Activated T-helper 1 cell treated with anti-CD3 and anti-CD28 coated beads, Interleukin-12 subunit alpha, Interleukin-12 subunit beta, Interleukin-2, Interleukin-4 antibody, amounts not matched to agents 30 ng/mL and 10 ng/mL and 1 ng/mL, durations not matched to agents 14 hours and 24 hours and 36 hours (primary cell): ENCODE results near the gene CDC7. TPM values are rescaled to one million over a fixed set of nuclear protein-coding genes. Genes with fewer than 3 reads are reported as not detected.

Source experiments
- DNase-seq: peaks from one replicate; pipeline ENCODE4 v3.0.0; 2021; ENCODE audit warnings: low spot score
- H3K27ac Mint-ChIP-seq: one replicate; pipeline ENCODE4 v1.8.0; 2021; ENCODE audit warnings: mild to moderate bottlenecking, mixed read lengths
- H3K27me3 Mint-ChIP-seq: one replicate; pipeline ENCODE4 v1.8.0; 2022; ENCODE audit warnings: mild to moderate bottlenecking, moderate library complexity, mixed read lengths; ENCODE audit not compliant: insufficient read depth
- H3K36me3 Mint-ChIP-seq: one replicate; pipeline ENCODE4 v1.8.0; 2021; ENCODE audit warnings: low read depth, mixed read lengths
- H3K4me1 Mint-ChIP-seq: one replicate; pipeline ENCODE4 v1.8.0; 2021; ENCODE audit warnings: low read depth, mixed read lengths
- H3K4me3 Mint-ChIP-seq: one replicate; pipeline ENCODE4 v1.8.0; 2021; ENCODE audit warnings: mild to moderate bottlenecking, moderate library complexity, mixed read lengths
- H3K9me3 Mint-ChIP-seq: one replicate; pipeline ENCODE4 v1.8.0; 2021; ENCODE audit warnings: mixed read lengths
- intact Hi-C: fragments of 100-400 bp; cut with micrococcal nuclease; formaldehyde crosslinking; loops from one replicate; pipeline ENCODE4 v1.15.1; 2024
- total RNA-seq: library from RNA; stranded (reverse); gene quantifications from 2 replicates; pipeline ENCODE4 v1.2.3, GENCODE V29; 2022

Gene CDC7
- total RNA-seq, 1 donor from 2014 or later: 23.1 TPM

DNA sequence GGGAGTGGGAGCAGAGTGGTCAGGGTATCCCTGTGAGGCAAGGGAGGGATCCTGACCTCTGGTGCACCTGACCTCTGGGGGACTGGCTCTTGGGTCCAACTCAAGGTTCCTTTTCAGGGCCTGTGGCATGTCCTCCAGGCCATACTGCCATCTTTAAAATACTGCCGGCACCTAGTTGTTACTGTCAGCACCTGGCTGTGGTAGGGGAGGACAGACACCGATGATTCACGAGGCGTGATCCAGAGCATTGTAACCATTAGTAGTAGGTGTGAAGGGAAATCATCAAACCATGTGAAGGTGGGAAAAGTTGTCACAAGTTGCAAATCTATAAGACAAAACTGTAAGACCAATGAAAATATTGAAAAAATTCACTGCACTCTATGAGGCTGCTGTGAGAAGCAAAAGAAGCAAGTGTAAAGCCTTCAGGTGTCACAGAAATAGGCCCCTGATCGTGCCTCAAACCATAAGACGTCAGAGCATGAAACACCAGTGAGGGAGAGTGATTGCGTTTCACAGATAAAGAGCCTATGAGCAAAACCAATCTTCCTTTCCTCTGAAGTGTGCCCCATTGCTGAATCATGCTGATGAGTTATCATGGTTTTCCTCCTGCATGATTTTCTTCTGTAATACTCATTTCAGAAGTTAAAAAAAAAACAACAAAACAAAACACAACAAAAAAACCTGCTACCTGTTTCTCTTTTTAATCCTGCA is 55.3 kb downstream of the CDC7 start:
- H3K4me1 Mint-ChIP-seq: peaks cover 90% of the 10 kb centered on the region
- peaks cover 3% of the 10 kb centered on the region for H3K9me3 Mint-ChIP-seq
- no peaks in the 10 kb centered on the region for H3K27me3 Mint-ChIP-seq
- H3K36me3 Mint-ChIP-seq: peaks cover 8% of the 10 kb centered on the region
- DNase-seq: peak; percentile 79
- peak overlapping the region; percentile 83 for H3K27ac Mint-ChIP-seq
- peak overlapping the region; percentile 67 for H3K4me3 Mint-ChIP-seq
- intact Hi-C loops: loop anchor here (1.0 to 10.0 kb wide), 17 partner anchors 13 to 1031 kb away; partner anchors contain the start of genes CDC7 and GFI1

DNA sequence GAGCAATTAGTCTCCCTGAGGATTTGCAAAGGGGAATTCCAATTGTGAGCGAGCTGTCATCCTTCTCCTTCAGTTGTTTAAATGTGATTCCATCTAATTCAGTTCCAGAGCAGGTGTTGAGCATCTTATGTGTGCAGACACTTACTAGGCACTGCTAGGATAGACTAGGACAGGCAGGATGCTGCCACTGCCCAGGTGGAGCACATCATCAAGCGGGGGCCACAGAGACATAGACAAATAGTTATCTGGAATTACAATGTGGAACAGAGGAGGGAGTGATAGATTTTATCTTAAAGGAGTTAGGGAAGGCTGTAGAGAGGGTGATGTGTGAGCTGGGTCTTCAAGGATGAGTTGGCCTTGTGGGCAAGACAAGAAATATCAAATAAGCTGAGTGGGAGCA is 55.9 kb downstream of the CDC7 start:
- DNase-seq: peak; percentile 24
- no peaks in the 10 kb centered on the region for H3K9me3 Mint-ChIP-seq
- H3K27me3 Mint-ChIP-seq: no peaks in the 10 kb centered on the region
- peaks cover 89% of the 10 kb centered on the region for H3K4me1 Mint-ChIP-seq
- intact Hi-C loops: loop anchor here (1.0 to 10.0 kb wide), 17 partner anchors 13 to 1030 kb away; partner anchors contain the start of genes CDC7 and GFI1
- peak overlapping the region; percentile 67 for H3K4me3 Mint-ChIP-seq
- peak overlapping the region; percentile 83 for H3K27ac Mint-ChIP-seq
- peaks cover 8% of the 10 kb centered on the region for H3K36me3 Mint-ChIP-seq

DNA sequence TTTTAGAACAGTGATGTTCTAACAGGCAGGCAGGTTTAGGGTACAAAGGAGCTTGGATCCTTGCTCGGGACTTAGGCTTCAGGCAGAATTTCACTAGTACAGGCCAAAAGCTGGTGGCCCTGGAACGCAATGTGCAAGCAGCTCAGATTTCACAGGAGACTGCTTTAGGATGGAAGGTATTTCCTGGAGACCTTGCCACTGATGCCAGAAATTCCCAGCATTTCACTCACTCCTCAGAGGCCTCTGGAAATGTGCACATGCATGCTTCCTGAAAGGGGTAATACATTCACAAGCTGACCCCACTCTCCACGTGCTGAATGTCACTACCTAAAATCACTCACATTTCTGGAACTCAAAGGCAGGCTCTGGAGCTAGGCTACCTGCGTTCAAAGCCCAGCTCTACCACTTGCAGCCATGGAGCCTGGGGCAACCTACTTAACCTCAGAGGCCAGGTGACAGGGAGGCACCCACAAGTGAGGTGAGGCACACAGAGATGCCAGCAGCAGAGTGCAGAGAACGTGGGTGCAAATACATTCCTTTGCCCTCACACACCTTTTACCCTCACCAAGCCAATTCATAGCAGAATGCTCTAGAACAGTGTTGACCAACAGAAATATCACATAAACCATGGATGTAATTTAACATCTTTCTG is 56.5 kb downstream of the CDC7 start:
- Mint-ChIP-seq H3K9me3 (no peaks in the 10 kb centered on the region), H3K4me3 (peak overlapping the region; percentile 67)

DNA sequence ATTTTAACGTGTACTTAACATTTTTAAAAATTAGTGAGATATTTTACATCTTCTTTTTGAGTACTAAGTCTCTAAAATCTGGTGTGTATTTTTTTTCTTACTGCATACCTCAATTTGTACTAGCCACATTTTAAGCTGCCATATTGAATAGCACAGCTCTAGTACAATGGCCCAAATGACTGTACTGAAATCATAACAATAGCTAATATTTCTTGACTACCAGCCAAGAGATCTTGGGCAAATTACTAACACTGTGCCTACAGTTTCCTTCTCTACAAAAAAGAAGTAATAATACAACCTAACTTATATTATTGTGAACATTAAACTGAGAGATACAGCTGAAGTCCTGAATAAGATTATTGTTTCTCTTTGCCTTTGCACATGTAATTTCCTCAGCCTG is 57.2 kb downstream of the CDC7 start:
- intact Hi-C loops: loop anchor here (2.0 to 10.0 kb wide), 8 partner anchors 45 to 1029 kb away; partner anchors contain the start of genes CDC7 and GFI1
- H3K9me3 Mint-ChIP-seq: no peaks in the 10 kb centered on the region
- no peak overlapping the region for H3K27ac Mint-ChIP-seq
- H3K4me3 Mint-ChIP-seq: no peak overlapping the region
- no peaks in the 10 kb centered on the region for H3K27me3 Mint-ChIP-seq
- DNase-seq: no peak
- peaks cover 6% of the 10 kb centered on the region for H3K36me3 Mint-ChIP-seq
- H3K4me1 Mint-ChIP-seq: peaks cover 84% of the 10 kb centered on the region

More for the DNA sequence above, 56.5 kb downstream of the CDC7 start:
- Mint-ChIP-seq H3K27me3 (no peaks in the 10 kb centered on the region), H3K27ac (peak overlapping the region; percentile 83), H3K36me3 (peaks cover 8% of the 10 kb centered on the region), H3K4me1 (peaks cover 89% of the 10 kb centered on the region)
- no peak for DNase-seq
- intact Hi-C loops: loop anchor here (2.0 to 10.0 kb wide), 8 partner anchors 44 to 1030 kb away; partner anchors contain the start of genes CDC7 and GFI1

DNA sequence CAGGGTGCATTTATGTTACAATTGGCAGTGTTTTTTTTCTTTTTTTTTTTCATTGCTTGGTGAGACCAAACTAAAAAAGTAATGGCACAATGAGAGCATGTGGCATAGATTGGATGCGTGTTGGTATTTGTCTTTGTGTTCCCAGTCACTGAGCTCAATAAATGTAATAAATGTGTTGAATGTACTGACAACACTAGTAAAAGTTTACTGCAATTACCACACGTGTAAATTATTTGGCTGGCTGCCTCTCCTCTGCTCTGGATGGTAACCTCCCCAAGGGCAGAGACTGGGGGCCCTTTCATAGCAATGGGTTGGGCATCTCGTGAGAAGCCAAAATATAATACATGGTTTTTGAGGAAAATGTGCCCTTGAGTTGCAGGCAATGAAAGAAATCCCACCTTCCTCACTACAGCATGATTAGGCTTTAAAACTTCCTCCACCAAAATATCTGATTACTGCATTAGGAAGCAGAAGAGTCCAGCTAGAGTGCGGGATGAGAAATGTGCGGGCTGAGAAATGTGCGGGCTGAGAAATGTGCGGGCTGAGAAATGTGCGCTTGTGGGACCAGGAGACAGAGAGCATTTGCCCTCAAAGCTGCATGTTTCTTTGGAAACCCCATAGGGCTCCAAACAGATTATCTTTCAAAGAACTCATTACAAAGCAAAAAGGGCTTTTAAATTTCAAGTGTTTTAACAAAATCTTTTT is 58.5 kb downstream of the CDC7 start:
- intact Hi-C loops: loop anchor here (10.0 kb wide), 1 partner anchor 926 kb away; the partner anchor contains the start of gene GFI1
- DNase-seq: no peak
- Mint-ChIP-seq H3K4me1 (peaks cover 75% of the 10 kb centered on the region), H3K27ac (no peak overlapping the region), H3K36me3 (peaks cover 10% of the 10 kb centered on the region), H3K9me3 (peaks cover 5% of the 10 kb centered on the region), H3K27me3 (no peaks in the 10 kb centered on the region), H3K4me3 (no peak overlapping the region)

DNA sequence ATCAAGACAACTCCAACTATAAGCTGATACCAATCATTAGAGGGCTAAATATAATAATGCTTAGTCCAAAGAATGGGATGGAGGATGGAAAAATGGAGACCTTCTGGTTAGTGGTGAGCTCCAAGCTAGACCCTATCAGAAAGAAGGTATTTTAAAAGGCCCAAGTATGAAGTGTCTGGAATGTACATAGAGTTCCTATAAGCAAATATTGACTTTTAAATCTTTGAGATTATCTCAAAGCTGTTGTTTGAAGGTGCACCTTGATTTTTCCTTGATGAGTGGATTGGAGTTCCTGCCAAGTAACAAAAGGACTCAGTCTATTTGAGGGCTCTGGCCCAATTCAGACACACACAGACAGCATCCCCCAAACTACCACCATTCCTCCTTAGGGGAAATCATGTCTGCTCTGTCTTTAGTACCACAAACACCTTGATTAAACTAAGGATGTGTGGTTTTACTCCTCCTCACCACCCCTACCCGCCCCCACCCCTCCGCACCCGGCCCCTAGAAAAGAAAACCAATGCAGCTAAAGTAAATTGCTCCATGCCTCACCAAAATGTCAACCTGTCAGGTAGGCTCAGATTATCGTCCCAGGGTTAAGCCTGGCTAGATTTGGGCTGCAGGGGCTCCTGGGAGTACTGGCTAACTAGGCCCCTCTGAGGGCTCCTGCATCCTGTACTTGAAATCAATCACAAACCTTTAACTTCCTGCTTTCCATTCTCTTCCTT is 59.4 kb downstream of the CDC7 start:
- peaks cover 9% of the 10 kb centered on the region for H3K9me3 Mint-ChIP-seq
- peak overlapping the region; percentile 38 for H3K4me3 Mint-ChIP-seq
- H3K27me3 Mint-ChIP-seq: no peaks in the 10 kb centered on the region
- peak overlapping the region; percentile 70 for H3K27ac Mint-ChIP-seq
- intact Hi-C loops: loop anchor here (10.0 kb wide), 1 partner anchor 925 kb away; the partner anchor contains the start of gene GFI1
- DNase-seq: no peak
- H3K36me3 Mint-ChIP-seq: peaks cover 13% of the 10 kb centered on the region
- peaks cover 75% of the 10 kb centered on the region for H3K4me1 Mint-ChIP-seq

DNA sequence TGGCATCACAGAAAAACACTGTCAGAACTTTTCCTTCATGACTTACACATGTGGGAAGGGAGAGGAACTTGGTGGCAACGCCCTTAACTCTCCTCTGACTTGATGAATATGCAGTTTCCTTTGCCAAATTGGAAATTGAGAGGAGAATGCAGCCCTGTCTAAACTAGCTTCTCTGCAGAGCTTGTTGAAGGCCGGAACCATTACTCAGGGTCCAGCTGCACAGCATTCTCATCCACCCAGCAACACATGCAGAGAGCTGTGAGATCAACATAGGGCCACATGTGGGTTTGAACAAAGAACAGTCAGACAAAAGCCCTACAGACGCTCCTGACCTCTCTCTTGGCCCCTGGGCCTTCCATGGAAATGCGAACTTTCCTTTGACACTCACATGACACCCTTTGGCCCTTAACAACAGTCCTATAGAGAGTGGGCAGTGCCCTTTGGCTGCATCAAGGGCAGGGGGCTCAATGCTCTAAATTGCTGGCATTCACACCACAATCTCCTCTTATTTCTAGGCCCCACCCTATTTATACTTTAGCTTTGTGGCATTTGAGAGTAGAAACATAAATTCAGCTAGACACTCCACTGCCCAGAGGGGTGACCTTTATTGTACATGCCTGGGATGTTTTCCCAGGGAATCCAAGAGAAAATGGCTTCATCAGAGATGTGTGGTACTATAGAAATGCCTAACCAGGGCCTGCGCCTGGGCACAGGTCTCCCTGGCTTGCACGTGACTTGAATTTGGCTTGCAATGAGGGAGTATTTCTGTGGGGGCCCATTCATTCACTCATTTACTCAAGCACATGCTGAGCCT is 64.4 kb downstream of the CDC7 start:
- Mint-ChIP-seq H3K4me1 (peaks cover 41% of the 10 kb centered on the region), H3K4me3 (no peak overlapping the region), H3K27me3 (no peaks in the 10 kb centered on the region), H3K36me3 (peaks cover 21% of the 10 kb centered on the region), H3K9me3 (peaks cover 16% of the 10 kb centered on the region), H3K27ac (no peak overlapping the region)
- DNase-seq: no peak
- intact Hi-C loops: no loop called here

DNA sequence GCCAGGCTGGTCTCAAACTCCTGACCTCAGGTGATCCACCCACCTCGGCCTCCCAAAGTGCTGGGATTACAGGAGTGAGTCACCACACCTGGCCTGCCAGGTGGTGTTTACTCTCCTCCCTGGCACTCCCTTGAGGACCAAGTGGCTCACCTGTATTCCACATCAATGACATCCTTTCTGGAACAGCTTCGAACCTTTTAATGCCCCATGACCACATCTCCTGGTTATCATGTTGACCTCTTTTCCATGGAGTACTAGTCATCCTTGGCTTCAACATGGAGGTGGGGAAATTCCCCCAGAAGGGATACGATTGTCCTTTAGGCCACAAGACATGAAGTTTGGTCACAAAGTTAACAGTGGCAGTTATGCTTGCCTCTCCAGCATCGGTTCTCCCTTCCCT is 66.9 kb downstream of the CDC7 start:
- no peak for DNase-seq
- intact Hi-C loops: no loop called here
- H3K9me3 Mint-ChIP-seq: peaks cover 16% of the 10 kb centered on the region

DNA sequence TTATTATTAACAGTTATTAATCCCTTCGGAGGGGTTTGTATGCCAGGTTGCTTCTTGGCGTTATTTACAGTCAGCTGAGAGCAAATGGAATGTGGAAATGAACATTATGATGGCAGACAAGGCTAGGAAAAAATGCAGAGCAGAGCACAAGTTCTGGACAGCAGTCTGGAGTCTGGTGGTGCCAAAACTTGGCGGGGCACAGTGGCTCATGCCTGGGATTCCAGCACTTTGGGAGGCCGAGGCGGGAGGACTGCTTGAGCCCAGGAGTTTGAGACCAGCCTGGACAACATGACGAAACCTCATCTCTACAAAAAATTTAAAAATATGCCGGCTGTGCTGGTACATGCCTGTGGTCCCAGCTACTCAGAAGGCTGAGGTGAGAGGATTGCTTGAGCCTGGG is 67.6 kb downstream of the CDC7 start:
- Mint-ChIP-seq H3K4me3 (no peak overlapping the region), H3K4me1 (peaks cover 40% of the 10 kb centered on the region), H3K27me3 (peaks cover 2% of the 10 kb centered on the region), H3K36me3 (peaks cover 18% of the 10 kb centered on the region), H3K27ac (no peak overlapping the region), H3K9me3 (peaks cover 16% of the 10 kb centered on the region)
- intact Hi-C loops: loop anchor here (2.0 kb wide), 1 partner anchor 19 kb away; no protein-coding TSS in a partner anchor
- DNase-seq: no peak

More for the DNA sequence above, 66.9 kb downstream of the CDC7 start:
- no peak overlapping the region for H3K4me3 Mint-ChIP-seq
- H3K36me3 Mint-ChIP-seq: peaks cover 18% of the 10 kb centered on the region
- H3K27ac Mint-ChIP-seq: no peak overlapping the region
- H3K4me1 Mint-ChIP-seq: peaks cover 39% of the 10 kb centered on the region
- peaks cover 2% of the 10 kb centered on the region for H3K27me3 Mint-ChIP-seq

DNA sequence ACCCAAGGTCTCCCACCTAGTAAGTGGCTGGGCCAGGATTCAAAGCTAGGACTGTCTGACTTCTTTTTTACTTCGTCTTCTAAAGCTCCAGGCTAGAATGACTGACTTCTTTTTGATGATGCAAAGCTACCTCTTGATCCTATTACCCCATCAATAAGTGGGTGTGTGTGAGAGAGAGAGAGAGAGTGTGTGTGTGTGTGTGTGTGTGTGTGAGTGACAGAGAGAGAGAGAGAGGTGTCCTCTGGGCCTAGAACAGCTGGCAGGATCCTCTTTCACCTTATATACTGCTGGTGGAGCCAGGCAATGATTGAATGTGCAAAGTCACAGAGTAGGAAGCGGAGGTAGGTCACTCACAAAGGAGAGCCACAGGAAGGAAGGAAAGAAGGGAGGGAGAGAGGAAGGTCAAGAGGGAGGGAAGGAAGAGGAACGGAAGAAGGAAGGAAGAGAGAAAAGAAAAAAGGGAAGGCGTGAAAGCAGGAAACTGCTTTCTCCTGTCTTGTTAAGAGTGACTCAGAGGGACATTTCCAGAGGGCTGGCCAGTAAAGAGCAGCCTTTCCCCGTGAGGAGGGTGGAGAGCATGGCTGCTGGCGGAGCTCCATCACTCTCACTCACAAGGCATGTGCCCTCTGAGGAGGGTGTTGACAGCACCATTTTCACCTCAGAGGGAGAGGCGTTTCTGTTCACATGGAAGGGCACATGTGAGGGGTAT is 68.9 kb downstream of the CDC7 start:
- Mint-ChIP-seq H3K9me3 (peaks cover 8% of the 10 kb centered on the region), H3K27me3 (peaks cover 2% of the 10 kb centered on the region), H3K36me3 (peaks cover 11% of the 10 kb centered on the region), H3K27ac (peak overlapping the region; percentile 36), H3K4me3 (no peak overlapping the region), H3K4me1 (peaks cover 32% of the 10 kb centered on the region)
- DNase-seq: no peak
- intact Hi-C loops: loop anchor here (1.0 to 2.0 kb wide), 2 partner anchors 13 to 21 kb away; no protein-coding TSS in a partner anchor

DNA sequence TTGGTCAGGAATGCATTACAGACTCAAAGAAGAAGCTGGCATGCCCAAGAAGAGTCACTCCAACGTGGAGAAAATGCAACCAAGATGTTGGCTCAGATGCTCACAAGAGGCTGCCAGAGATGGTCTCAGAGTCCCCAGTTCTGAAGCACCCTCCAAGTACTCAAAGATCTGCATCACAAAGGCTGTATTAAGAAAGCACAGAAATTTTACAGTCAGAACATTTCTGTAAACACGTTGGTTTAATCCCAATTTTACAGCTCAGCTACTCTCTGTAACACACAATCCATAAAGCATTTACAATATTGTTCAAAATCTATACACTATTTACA is 69.4 kb downstream of the CDC7 start:
- Mint-ChIP-seq H3K27me3 (peaks cover 2% of the 10 kb centered on the region), H3K9me3 (peaks cover 6% of the 10 kb centered on the region), H3K36me3 (peaks cover 11% of the 10 kb centered on the region), H3K4me3 (no peak overlapping the region), H3K27ac (no peak overlapping the region), H3K4me1 (peaks cover 28% of the 10 kb centered on the region)
- DNase-seq: no peak
- intact Hi-C loops: no loop called here
